Renal cortical epithelial cell (primary cell): Measurements from ENCODE around the gene ERP27. TPM values are rescaled to one million over a fixed set of nuclear protein-coding genes. Genes with fewer than 3 reads are reported as not detected.

Source experiments
- DNase-seq: peaks from one replicate; pipeline ENCODE4 v3.0.0-alpha.2; 2011; ENCODE audit warnings: low read depth
- total RNA-seq: library from RNA; depleted of rRNA; stranded (reverse); fragments of >200 nt; gene quantifications from 2 replicates; pipeline ENCODE4 v1.2.3, GENCODE V29; 2014

Gene ERP27
- total RNA-seq, 1 donor from 2014 or later: 0.75 TPM

DNA sequence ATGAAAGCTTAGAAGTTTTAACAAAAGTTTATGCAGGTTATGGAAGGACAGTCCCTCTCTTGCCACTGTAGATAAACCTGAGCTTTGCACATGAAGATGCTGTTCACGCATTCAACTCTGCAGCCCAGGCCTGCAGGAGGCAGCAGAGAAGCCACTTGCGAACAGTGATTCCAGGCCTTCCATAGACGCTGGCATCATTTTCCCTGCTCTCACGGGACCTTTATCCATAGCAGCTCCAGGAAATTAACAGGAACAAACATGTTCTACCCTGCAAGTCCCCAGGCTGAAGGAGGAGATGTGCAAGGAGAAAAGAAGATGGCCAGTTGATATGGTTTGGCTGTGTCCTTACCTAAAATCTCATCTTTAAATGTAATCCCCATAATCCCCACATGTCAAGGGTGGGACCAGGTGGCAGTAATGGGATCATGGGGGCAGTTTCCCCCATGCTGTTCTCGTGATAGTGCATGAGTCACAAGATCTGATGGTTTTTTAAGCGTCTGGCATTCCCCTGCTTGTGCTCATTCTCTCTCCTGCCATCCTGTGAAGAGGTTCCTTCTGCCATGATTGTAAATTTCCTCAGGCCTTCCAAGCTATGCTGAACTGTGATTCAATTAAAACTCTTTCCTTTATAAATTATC is 2.0 kb downstream of the ERP27 start:
- DNase-seq: no peak

DNA sequence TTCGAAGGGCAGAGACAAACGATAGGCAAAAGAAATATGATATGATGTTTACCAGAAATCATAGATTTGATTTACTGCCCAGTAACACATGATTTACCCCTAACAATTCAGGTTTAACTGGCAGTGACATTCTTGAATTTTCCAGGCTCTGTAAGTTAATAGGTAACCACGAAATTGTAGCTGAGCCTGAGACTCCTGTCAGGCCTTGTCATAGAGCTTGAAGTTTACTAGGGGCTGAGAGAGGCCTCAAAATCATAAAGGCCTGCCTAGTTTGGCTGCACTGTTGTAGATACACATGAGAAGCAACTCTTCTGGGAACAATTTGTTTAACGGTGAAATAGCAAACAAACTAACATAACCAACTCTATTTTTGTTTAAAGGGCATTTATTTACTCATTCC is 3.3 kb downstream of the ERP27 start:
- peak; percentile 94 for DNase-seq

- DNase-seq: peak; percentile 56
Measured at GRCh38 chr12:14934511-14934910, 3.8 kb downstream of the ERP27 start.

- DNase-seq: no peak
Measured at GRCh38 chr12:14931791-14932560, 6.4 kb downstream of the ERP27 start.

DNA sequence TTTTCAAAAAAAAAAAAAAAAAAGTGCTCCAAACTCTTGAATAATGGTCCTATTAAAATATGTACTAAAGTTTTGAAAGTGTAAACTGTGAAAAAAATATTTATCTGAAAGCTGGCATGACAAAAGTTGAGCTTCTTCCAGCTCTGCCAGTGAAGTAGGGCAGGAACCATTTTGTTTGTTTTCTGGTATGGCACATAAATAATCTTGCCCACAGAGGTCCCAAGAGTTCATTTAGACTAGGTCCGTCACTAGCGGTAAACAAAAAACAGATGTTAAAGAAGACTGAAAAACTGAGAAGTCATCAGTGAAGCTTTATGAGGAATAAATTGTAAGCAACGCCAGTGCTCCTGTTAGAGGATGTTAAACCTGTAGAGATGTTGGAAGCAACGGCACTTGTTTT is 7.0 kb downstream of the ERP27 start:
- no peak for DNase-seq

DNA sequence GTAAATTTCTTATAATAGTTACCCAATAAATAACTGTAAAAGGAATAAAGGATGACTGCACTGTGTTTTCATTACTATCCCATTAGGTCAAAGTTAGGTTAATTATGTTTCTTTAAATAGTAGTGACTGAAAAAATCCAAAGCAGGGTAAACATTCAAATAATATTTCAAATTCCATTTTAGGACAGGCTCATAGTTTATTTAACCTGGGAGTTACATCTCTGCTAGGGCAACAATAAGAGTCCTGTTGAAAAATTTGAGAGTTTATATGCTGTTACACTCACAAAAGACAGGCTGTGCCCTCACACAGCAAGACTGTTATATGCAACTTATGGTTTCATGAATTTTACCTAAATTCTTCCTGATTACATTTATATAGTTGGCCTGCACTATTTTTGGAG is 8.0 kb downstream of the ERP27 start:
- DNase-seq: no peak

DNA sequence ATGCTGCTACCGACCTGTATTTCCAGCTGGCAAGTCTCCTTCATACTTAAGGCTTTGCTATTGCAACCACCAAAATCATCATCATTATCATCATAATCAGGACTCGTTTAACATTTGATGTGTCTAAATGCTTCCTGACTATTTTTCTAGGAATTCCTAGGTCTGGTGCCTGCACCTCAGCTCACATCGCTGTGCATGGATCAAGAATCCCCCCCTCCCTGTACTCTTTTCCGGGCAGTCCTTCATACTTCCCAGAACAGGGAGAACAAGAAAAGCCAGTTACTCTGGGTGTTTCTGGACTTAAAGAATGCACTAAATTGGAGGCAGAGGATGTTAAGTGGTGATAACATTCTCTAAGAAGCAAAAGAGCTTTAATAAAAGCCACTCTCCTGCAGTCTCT is 9.4 kb downstream of the ERP27 start:
- DNase-seq: no peak

DNA sequence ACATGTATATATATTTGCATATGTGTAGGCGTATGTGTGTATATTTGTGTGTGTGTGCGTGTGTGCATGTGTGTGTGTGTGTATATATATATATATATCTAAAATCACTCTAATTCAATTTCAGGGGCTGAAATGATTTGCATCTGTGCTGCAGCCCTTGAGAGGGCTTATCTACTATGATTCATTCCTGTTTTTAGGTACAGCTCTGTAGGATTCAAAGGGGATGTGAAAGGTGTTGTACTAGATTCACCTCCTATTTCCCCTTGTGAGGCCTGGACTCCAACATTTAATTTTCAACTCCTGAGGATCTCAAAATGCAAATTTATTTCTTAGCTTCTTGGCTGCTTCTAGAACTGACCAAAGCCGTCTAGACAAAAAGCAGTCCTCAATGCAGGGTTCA is 11.1 kb downstream of the ERP27 start:
- no peak for DNase-seq

DNA sequence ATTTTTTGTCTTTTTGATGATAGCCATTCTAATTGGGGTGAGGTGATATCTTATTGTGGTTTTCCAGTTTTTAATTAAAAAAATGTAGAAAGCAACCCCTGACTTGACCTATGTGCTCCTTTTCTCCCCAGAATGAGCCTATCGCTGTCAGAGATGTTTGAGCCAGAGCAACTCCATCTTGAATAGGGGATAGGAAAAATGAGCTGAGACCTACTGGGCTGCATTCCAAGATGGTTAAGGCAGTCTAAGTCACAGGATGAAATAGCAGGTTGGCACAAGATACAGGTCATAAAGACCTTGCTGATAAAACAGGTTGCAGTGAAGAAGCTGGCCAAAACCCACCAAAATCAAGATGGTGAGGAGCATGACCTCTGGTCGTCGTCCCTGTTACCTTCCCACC is 13.8 kb downstream of the ERP27 start:
- no peak for DNase-seq

DNA sequence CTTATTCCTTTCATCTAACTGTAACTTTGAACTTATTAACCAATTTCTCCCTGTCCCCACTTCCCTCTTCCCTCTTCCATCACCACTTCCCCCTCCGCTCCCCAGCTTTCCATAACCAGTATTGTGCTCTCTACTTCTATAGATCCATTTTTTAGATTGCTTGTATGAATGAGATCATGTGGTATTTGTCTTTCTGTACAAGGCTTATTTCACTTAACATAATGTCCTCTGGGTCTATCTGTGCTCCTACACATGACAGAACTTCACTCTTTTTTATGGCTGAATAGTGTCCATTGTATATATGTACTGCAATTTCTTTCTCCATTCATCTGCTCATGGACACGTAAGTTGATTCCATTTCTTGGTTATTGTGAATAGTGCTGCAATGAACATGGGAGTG is 14.4 kb downstream of the ERP27 start:
- DNase-seq: no peak

DNA sequence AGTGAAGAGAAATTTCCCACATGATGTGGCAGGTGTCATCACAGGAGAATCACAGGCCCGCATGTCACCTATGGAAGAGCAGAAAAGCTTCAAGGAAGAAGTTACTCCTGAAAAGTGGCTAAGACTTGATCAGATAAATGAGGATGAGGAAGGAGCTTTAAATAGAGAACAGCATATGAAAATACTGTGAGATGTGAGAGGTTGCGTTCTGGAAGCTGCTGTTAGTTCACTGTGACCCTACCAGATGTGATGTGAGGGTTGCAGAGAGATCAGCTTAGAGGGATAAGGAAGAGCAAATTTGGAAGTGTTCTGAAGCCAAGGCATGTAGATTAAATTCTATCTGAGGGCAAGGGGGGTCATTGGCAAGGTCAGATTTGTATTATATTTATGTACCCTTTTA is 17.1 kb downstream of the ERP27 start:
- no peak for DNase-seq

DNA sequence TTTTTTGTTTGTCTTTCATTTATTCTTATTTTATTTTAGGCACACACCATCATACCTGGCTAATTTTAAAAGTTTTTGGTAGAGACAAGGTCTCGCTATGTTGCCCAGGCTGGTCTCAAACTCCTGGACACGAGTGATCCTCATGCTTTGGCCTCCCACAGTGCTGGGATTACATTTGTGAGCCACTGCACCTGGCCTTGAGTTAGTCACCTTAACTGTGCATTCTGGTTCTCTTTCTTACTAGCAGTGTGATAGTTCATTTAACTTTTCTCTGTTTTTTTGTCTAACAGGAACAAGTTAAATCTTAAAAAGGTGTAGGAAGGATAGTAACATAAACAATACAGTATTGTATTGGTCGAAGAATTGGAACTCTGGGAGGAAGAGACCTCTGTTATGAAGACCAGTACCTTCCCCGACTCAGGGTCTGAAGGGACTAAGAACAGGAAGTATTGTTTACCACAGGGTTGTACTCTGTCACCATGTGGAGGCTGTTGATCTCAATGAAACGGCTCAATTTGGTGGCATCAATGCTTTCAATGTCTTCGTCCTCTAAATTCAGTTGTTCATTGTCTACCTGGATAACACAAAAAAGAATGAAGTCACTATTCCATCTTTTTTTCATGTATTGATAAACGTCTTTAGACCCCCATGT is 17.7 kb downstream of the ERP27 start:
- DNase-seq: no peak

DNA sequence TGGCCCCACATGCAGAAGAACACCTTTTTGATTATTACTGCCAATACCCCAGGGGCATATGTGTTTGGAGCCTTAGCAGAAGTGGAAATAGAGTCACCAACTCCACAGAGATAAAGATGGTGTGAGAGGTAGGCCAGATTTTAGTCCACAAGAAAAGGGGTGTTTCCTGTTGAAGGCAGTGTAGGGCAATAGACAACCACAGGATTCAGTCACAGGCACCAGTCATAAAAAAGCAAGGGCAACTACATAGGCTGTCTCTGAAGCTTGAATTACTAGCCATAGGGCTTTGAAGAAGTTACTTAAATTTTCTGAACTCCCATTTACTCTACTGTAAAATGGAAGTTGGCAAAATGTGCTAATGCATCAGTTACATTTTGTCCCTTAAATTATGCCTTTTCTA is 18.9 kb downstream of the ERP27 start:
- no peak for DNase-seq

DNA sequence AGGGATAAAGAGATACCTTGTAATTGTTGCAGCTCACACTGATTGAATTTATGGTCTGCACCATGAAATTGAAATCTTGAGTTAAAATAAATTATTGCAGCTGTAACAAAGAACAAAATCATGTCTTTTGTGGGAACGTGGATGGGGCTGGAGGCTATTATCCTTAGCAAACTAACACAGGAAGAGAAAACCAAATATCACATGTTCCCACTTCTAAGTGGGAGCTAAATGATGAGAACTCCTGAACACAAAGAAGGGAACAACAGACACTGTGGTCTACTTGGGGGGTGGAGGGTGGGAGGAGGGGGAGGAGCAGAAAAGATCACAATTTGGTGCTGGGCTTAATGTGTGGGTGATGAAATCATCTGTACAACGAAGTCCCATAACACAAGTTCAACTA is 22.6 kb downstream of the ERP27 start:
- DNase-seq: no peak

GRCh38 chr12:14913381-14913781 is 25.0 kb downstream of the ERP27 start:
- peak; percentile 28 for DNase-seq

DNA sequence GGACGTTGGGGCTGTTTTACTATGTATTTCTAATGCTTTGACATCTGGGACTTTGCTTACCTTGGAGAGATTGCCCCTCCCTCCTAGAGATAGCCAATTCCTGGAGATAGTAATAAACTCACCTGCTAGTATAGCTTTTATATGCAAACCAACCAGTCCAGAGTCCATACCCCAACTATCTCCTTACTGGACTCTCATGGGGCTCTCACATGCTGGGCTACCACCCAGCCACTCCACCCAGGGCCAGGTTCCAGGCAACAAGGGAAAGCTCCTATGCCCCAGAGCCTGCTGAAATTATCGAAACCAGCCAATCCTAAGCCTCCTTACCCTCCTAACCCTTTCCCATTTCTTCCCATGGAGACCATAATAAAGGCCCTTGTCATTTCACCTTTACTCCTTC is 27.2 kb downstream of the ERP27 start:
- DNase-seq: no peak

DNA sequence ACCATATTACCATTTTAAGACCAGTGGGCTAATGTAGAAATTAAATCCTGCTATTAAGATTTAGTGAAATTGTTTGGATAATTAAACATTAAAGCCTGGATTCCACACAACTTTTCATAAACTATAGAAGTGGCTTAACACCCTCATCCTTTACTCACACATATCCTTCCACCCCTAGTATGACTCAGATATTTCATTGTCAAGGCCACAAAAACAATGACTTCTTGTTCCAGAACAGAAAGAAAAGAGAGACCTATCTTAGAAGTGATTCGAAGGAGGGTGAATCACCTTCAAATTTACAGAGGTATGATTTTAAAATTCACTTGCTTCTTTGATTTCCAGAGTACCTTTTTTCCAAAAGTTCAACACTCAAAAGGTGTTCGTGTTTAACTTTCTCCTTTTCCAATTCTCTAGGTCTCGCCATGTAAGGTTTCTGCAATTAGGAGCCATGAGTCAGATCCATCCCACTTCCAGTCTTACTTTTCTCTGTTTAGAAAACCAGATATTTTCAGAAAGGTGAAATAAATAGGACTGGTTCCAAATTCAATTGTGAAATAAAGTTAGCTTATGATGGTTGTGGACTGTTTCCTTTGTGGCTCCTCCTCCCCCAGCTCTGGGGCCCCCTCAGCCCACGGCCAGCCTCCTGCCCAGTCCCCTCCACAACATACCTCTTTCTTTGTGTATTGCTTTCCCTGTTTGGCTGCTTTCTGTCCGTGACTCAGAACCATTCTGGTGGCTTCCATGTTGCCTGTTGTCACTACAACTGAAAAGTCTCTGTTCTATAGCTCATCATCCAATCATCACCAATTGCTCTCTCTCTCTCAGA is 28.0 kb downstream of the ERP27 start:
- peak; percentile 78 for DNase-seq

DNA sequence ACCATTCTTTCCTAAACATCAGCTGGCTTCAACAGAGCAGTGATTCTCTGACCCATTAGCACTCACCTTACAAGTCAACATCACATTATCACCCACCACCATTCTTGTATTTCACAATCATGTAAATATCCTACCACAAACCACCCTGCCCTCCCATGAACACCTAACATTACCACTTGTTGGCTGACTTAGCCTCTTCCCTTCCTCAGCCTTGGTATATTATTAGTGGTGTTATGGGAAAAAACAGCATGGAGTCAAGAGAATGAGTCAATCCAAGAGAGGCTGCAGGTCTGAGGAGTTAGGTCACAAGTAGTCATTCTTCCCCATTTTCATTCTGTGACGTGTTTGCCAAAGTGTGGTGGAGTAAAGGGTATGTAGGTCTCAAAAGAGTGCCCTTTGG is 30.4 kb downstream of the ERP27 start:
- DNase-seq: peak; percentile 40

DNA sequence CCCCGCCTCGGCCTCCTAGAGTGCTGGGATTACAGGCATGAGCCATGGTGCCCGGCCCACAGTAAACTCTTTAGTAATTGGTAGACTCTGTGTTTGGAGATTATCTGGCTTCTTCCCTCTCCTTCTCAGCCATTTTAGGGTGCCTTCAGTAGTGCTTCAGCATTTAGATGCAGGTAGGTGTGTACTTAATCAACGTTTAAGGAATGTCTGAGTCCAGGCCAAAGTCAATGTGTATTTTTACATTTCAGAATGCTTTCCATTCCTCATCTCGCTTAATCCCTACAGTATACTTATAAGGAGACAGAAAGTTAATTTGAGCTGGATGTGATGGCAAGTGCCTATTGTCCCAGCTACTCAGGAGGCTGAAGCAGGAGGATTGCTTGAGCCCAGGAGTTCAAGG is 32.2 kb downstream of the ERP27 start:
- no peak for DNase-seq

- no peak for DNase-seq
Measured at GRCh38 chr12:14905269-14906004, 32.9 kb downstream of the ERP27 start.

DNA sequence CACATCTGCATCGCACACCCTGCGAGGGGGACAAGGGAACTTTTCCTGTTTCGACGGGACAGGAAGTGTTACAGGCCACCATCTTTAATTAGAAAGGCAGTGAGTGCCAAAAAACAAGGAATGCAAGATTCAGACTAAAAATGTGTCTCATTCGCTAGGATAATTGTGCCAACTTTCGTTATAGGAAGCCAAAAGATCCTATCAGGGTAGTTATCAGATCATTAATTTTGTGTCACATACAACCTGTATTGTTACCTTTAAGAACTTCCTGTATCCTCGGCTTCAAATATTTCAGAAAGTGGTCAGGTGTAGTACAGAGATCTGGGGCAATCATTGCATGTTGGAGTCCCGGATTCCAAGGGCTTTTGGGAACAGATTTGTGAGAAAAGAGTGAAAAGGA is 33.5 kb downstream of the ERP27 start:
- DNase-seq: peak; percentile 21
